Thoracic aorta endothelial cell (primary cell): Measurements from ENCODE around the gene ARHGAP40. TPM values are rescaled to one million over a fixed set of nuclear protein-coding genes. Genes with fewer than 3 reads are reported as not detected.

Experiments
- total RNA-seq: library from RNA; depleted of rRNA; stranded (reverse); fragments of >200 nt; gene quantifications from 2 replicates; pipeline ENCODE4 v1.2.3, GENCODE V29; 2012

Gene ARHGAP40
- total RNA-seq, result 0.07 and 0.13 TPM in 2 replicates

DNA sequence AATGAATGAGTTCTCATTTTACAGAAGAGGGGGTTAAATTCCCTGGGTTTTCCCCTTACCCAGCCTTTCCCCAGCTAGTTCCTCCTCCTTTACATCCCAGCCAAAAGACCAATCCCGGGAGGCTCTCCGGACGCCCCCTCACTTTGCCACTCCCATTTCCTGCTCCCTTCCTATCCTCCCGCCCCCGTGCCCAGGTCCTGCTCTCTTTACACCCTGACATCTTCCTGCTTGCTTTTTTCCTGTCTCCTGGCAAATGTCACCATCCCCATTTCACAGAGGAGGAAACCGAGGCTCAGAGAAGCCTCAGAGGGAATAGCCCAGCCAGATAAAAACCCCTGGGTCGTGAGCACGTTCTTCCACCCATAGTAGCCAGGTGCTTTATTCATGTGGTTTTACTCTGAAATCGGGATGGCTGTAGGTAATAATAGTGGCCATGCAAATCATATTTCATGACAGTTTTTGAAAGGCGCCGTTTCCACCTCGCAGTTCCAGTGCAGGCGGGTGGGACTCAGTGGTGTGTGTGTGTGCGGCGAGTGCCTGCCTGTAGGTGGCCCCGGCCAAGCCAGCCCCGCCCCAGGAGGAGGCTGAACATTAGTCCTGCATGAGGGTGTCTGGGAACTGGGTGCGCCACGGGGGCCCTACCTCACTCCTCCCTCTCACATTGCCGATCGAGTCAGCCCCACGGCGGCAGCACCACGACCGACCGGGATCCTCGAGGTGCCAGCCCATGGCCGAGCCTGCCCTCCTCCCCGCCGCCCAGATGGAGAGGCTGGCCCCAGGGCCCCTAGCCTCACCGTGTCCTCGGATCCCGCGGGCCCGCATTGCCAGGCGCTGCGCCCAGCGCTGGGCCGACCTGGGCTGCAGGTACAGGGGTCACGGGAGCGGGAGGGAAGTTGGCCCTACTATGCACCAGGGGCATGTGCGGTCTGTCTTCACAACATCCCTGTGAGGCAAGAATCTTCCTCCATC lies at the start of gene ARHGAP40:
TSS of gene ARHGAP40 (plus strand) at position 594 of the 969 bp plus-strand sequence.

DNA sequence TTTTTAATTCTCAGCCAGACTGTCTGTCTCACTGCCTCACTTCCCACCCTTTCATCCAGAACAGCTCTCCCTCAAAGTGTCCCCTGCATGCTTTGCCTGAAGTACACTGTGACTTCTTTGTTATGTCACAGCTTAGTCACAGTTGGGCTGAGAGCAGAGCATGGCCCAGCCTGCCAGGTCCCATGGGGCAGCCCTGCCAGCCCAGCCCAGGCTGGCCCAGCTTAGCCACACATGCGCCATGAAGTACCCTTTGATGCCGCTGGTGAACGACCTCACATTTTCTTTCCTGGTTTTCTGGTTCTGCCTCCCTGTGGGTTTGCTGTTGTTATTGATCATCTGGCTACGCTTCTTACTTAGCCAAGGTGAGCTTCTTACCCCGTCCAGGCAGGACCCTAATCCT lies 20.6 kb upstream of the ARHGAP40 start, which contains the start of gene ADIG:
TSS of gene ADIG (plus strand) at position 185 of the 400 bp plus-strand sequence. CDS start at position 239, 54 bp downstream.

Other genes with a start within 250 kb of the ARHGAP40 start
- gene SNHG17, start 166.5 kb upstream of the ARHGAP40 start, total RNA-seq, result 17.3 and 23.3 TPM in 2 replicates
- gene RALGAPB, start 129.0 kb upstream of the ARHGAP40 start, total RNA-seq, result 69.9 and 74.2 TPM in 2 replicates
- not detected in 2 replicates for gene ADIG, start 20.6 kb upstream of the ARHGAP40 start, total RNA-seq
- not detected in 2 replicates for gene SLC32A1, start 122.7 kb downstream of the ARHGAP40 start, total RNA-seq
- gene ACTR5, start 146.7 kb downstream of the ARHGAP40 start, total RNA-seq, result 10.0 and 11.4 TPM in 2 replicates
- gene PPP1R16B, start 203.9 kb downstream of the ARHGAP40 start, total RNA-seq, result 78.5 and 93.3 TPM in 2 replicates